HAP-1 (cell line): Measurements from ENCODE around the gene MTX1.
"Not testable (repeated sequence)": the region's sequence is repeated elsewhere in the genome, so short reads cannot be mapped to it uniquely, and the experiment has no call there.

ENCODE experiments used
- DNase-seq, 2 experiments: peaks; one replicate each; pipeline ENCODE4 v3.0.0-alpha.2; 2016 to 2020; ENCODE audit warnings: low spot score in 2 of 2
- H3K27me3 ChIP-seq: fragments of 250-450 bp; sonication (Bioruptor Pico); 2 replicates; pipeline ENCODE4 v1.5.1; 2020; ENCODE audit warnings: low read depth, mild to moderate bottlenecking, moderate library complexity
- H3K36me3 ChIP-seq: fragments of 250-450 bp; sonication (Bioruptor Pico); replicated peaks from 2 replicates; pipeline ENCODE4 v1.5.1; 2020; ENCODE audit warnings: mild to moderate bottlenecking
- H3K4me1 ChIP-seq: fragments of 250-450 bp; sonication (Bioruptor Pico); 2 replicates; pipeline ENCODE4 v1.5.1; 2020; ENCODE audit warnings: mild to moderate bottlenecking
- H3K4me3 ChIP-seq: fragments of 250-450 bp; sonication (Bioruptor Pico); 2 replicates; pipeline ENCODE4 v1.5.1; 2020; ENCODE audit warnings: mild to moderate bottlenecking, moderate library complexity
- H3K9me3 ChIP-seq: fragments of 250-450 bp; sonication (Bioruptor Pico); 2 replicates; pipeline ENCODE4 v1.5.1; 2020; ENCODE audit warnings: mild to moderate bottlenecking, moderate library complexity
- in situ Hi-C: fragments of 300-500 bp; cut with MboI; formaldehyde crosslinking; loops from 3 replicates; pipeline ENCODE4 v1.14.3; 2020; ENCODE audit warnings: low sequenced_read_pairs, inconsistent platforms, mixed read lengths

MTX1 gene

GRCh38 chr1:155235375-155235774 lies 26.9 kb downstream of the MTX1 start:
- in situ Hi-C loops, H3K9me3 ChIP-seq, H3K4me3 ChIP-seq, DNase-seq, H3K4me1 ChIP-seq, H3K36me3 ChIP-seq, H3K27me3 ChIP-seq: not testable (repeated sequence)

- Histone ChIP-seq H3K27me3 (no peaks in the 10 kb centered on the region), H3K4me3 (no peak overlapping the region), H3K9me3 (no peaks in the 10 kb centered on the region), H3K36me3 (peaks cover 7% of the 10 kb centered on the region; the same call in 1 of the 2 replicates), H3K4me1 (peaks cover 3% of the 10 kb centered on the region; the same call in 1 of the 2 replicates)
- DNase-seq = no peak
- in situ Hi-C loops = no loop called here
Observed at GRCh38 chr1:155236451-155236850, 28.0 kb downstream of the MTX1 start.

GRCh38 chr1:155241069-155241679 lies 32.7 kb downstream of the MTX1 start:
- in situ Hi-C loops = no loop called here
- H3K27me3 ChIP-seq = no peaks in the 10 kb centered on the region
- H3K4me3 ChIP-seq = peak overlapping the region; percentile 22
- peak; percentile 75 to 77 for DNase-seq
- no peaks in the 10 kb centered on the region for H3K9me3 ChIP-seq
- H3K4me1 ChIP-seq = peaks cover 21% of the 10 kb centered on the region
- peaks cover 7% of the 10 kb centered on the region; the same call in 1 of the 2 replicates for H3K36me3 ChIP-seq

- in situ Hi-C loops = no loop called here
- Histone ChIP-seq H3K27me3 (no peaks in the 10 kb centered on the region), H3K4me1 (peaks cover 21% of the 10 kb centered on the region), H3K36me3 (peaks cover 3% of the 10 kb centered on the region; the same call in 1 of the 2 replicates), H3K9me3 (no peaks in the 10 kb centered on the region), H3K4me3 (no peak overlapping the region)
- no peak for DNase-seq
Observed at GRCh38 chr1:155241841-155242264, 33.4 kb downstream of the MTX1 start.

- H3K4me3 ChIP-seq = peak overlapping the region; percentile 42
- H3K9me3 ChIP-seq = no peaks in the 10 kb centered on the region
- in situ Hi-C loops = no loop called here
- H3K27me3 ChIP-seq = no peaks in the 10 kb centered on the region
- DNase-seq = no peak
- H3K4me1 ChIP-seq = peaks cover 21% of the 10 kb centered on the region
- peaks cover 5% of the 10 kb centered on the region for H3K36me3 ChIP-seq
Observed at GRCh38 chr1:155242805-155243358, 34.4 kb downstream of the MTX1 start.

- peak; percentile 99 for DNase-seq
- in situ Hi-C loops = no loop called here
- Histone ChIP-seq H3K4me3 (peak overlapping the region; percentile 42), H3K27me3 (no peaks in the 10 kb centered on the region), H3K36me3 (peaks cover 21% of the 10 kb centered on the region), H3K9me3 (no peaks in the 10 kb centered on the region), H3K4me1 (peaks cover 21% of the 10 kb centered on the region)
Observed at GRCh38 chr1:155244368-155245162, 36.1 kb downstream of the MTX1 start.

- no peaks in the 10 kb centered on the region for H3K9me3 ChIP-seq
- peak overlapping the region; percentile 17 for H3K4me3 ChIP-seq
- H3K36me3 ChIP-seq = peaks cover 24% of the 10 kb centered on the region
- H3K4me1 ChIP-seq = peaks cover 21% of the 10 kb centered on the region
- in situ Hi-C loops = no loop called here
- DNase-seq = no peak
- no peaks in the 10 kb centered on the region for H3K27me3 ChIP-seq
Observed at GRCh38 chr1:155245163-155245524, 36.6 kb downstream of the MTX1 start.

GRCh38 chr1:155246796-155247195 lies 38.3 kb downstream of the MTX1 start:
- Histone ChIP-seq H3K4me1 (peaks cover 18% of the 10 kb centered on the region), H3K36me3 (peaks cover 31% of the 10 kb centered on the region)
- H3K9me3 ChIP-seq, H3K27me3 ChIP-seq, H3K4me3 ChIP-seq, DNase-seq, in situ Hi-C loops: not testable (repeated sequence)

GRCh38 chr1:155247667-155248553 lies 39.4 kb downstream of the MTX1 start:
- in situ Hi-C loops = no loop called here
- peaks cover 32% of the 10 kb centered on the region for H3K36me3 ChIP-seq
- H3K9me3 ChIP-seq = no peaks in the 10 kb centered on the region
- no peak for DNase-seq
- H3K4me3 ChIP-seq = no peak overlapping the region
- H3K4me1 ChIP-seq = peaks cover 13% of the 10 kb centered on the region
- no peaks in the 10 kb centered on the region for H3K27me3 ChIP-seq

- H3K4me3 ChIP-seq = no peak overlapping the region
- no peaks in the 10 kb centered on the region for H3K27me3 ChIP-seq
- in situ Hi-C loops = no loop called here
- H3K9me3 ChIP-seq = no peaks in the 10 kb centered on the region
- H3K4me1 ChIP-seq = peaks cover 16% of the 10 kb centered on the region
- H3K36me3 ChIP-seq = peaks cover 37% of the 10 kb centered on the region
- DNase-seq = no peak
Observed at GRCh38 chr1:155250246-155250632, 41.7 kb downstream of the MTX1 start.

GRCh38 chr1:155250633-155251449 lies 42.3 kb downstream of the MTX1 start:
- H3K36me3 ChIP-seq = peaks cover 37% of the 10 kb centered on the region
- in situ Hi-C loops = no loop called here
- no peak overlapping the region for H3K4me3 ChIP-seq
- peaks cover 20% of the 10 kb centered on the region for H3K4me1 ChIP-seq
- no peaks in the 10 kb centered on the region for H3K27me3 ChIP-seq
- DNase-seq = peak; percentile 93 to 98
- H3K9me3 ChIP-seq = no peaks in the 10 kb centered on the region

- no peak for DNase-seq
- Histone ChIP-seq H3K4me3 (no peak overlapping the region), H3K9me3 (no peaks in the 10 kb centered on the region), H3K27me3 (no peaks in the 10 kb centered on the region), H3K36me3 (peaks cover 44% of the 10 kb centered on the region), H3K4me1 (peaks cover 21% of the 10 kb centered on the region)
- in situ Hi-C loops = no loop called here
Observed at GRCh38 chr1:155251566-155251965, 43.1 kb downstream of the MTX1 start.

GRCh38 chr1:155253208-155253607 lies 44.7 kb downstream of the MTX1 start:
- DNase-seq = peak; percentile 20 to 33
- in situ Hi-C loops = no loop called here
- Histone ChIP-seq H3K27me3 (no peaks in the 10 kb centered on the region), H3K4me3 (peak overlapping the region; percentile 67), H3K9me3 (no peaks in the 10 kb centered on the region), H3K4me1 (peaks cover 21% of the 10 kb centered on the region), H3K36me3 (peaks cover 35% of the 10 kb centered on the region)
